Nephron (organoid): ENCODE measurements around the gene NCF2.
"Not testable (repeated sequence)": the region's sequence is repeated elsewhere in the genome, so short reads cannot be mapped to it uniquely, and the experiment has no call there.

Source experiments
- H3K27ac Mint-ChIP-seq, 3 experiments: 2 replicates each; pipeline ENCODE4 v1.8.0; 2020; ENCODE audit warnings: mixed read lengths in 3 of 3, mild to moderate bottlenecking in 2 of 3, moderate library complexity in 1 of 3
- H3K27me3 Mint-ChIP-seq: 2 replicates; pipeline ENCODE4 v1.8.0; 2021; ENCODE audit warnings: low read depth, mild to moderate bottlenecking, moderate library complexity, mixed read lengths
- H3K36me3 Mint-ChIP-seq: 2 replicates; pipeline ENCODE4 v1.8.0; 2020; ENCODE audit warnings: low read depth, mixed read lengths
- H3K4me1 Mint-ChIP-seq: 2 replicates; pipeline ENCODE4 v1.8.0; 2020; ENCODE audit warnings: mixed read lengths
- H3K4me3 Mint-ChIP-seq, 3 experiments: 2 replicates each; pipeline ENCODE4 v1.8.0; 2020; ENCODE audit warnings: mild to moderate bottlenecking in 3 of 3, mixed read lengths in 3 of 3, moderate library complexity in 2 of 3
- H3K9me3 Mint-ChIP-seq: 2 replicates; pipeline ENCODE4 v1.8.0; 2020; ENCODE audit warnings: mixed read lengths
- TF ChIP-seq, protein P1 (sequence below), 3 experiments: fragments of 200-600 bp; sonication (generic); IDR thresholded peaks; one replicate each; pipeline ENCODE4 v1.5.0; 2021; ENCODE audit warnings: antibody characterized with exemption in 3 of 3; ENCODE audit not compliant: unreplicated experiment in 3 of 3

Gene NCF2

DNA sequence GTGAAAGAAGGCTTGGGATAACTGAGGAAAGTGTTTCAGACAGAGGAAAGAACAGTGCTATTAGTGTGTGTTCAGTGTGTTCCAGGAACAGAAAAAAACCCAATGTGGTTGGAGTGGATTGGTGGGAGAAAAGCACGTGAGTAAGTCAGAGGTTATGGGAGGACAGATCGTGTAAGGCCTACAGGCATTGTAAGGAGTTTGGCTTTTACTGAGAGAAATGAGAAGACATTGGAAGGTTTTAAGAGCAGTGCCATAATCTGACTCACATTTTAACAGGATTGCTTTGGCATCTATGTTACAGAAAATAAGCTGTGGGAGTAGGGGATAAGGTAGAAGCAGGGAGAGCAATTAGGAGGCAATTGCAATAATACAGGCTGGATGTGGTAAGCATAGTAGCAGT, 40.5 kb upstream of the NCF2 start:
- no peaks in the 10 kb centered on the region for H3K27me3 Mint-ChIP-seq
- H3K4me1 Mint-ChIP-seq, result peaks cover 33% of the 10 kb centered on the region

DNA sequence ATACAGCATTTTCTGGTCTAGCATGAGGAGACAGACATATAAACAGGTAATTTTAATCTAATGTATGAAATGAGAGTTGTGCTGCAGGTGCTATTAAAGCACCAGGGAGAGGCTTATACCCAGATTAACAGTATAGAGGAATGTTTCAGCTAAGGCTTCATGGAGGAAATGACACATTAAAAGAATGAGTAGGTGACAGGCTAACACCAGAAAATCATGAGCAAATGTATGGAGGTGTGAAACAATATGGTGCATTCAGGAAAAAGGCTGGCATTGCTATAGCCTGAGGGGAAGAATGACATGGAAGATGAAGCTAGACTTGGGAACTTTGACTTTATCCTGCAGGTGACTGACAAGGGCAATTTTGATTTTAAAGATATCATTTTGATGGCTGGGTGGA, 38.3 kb upstream of the NCF2 start:
- Mint-ChIP-seq H3K4me1 (peaks cover 23% of the 10 kb centered on the region), H3K36me3 (peaks cover 36% of the 10 kb centered on the region), H3K4me3 (no peak overlapping the region), H3K27ac (no peak overlapping the region), H3K27me3 (no peaks in the 10 kb centered on the region), H3K9me3 (no peaks in the 10 kb centered on the region)
- TF ChIP-seq, protein P1, sequence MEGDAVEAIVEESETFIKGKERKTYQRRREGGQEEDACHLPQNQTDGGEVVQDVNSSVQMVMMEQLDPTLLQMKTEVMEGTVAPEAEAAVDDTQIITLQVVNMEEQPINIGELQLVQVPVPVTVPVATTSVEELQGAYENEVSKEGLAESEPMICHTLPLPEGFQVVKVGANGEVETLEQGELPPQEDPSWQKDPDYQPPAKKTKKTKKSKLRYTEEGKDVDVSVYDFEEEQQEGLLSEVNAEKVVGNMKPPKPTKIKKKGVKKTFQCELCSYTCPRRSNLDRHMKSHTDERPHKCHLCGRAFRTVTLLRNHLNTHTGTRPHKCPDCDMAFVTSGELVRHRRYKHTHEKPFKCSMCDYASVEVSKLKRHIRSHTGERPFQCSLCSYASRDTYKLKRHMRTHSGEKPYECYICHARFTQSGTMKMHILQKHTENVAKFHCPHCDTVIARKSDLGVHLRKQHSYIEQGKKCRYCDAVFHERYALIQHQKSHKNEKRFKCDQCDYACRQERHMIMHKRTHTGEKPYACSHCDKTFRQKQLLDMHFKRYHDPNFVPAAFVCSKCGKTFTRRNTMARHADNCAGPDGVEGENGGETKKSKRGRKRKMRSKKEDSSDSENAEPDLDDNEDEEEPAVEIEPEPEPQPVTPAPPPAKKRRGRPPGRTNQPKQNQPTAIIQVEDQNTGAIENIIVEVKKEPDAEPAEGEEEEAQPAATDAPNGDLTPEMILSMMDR (IDR thresholded peaks at IDR 0.05; ENCODE audit: unreplicated experiment in 3 of 3), result no peak

More for the DNA sequence above, 40.5 kb upstream of the NCF2 start:
- Mint-ChIP-seq H3K4me3 (peak overlapping the region; percentile 32 to 41 (median 34)), H3K9me3 (no peaks in the 10 kb centered on the region), H3K36me3 (peaks cover 31% of the 10 kb centered on the region), H3K27ac (peak overlapping the region in 2 of 3 experiments; percentile 1 to 5)
- TF ChIP-seq, protein P1 (IDR thresholded peaks at IDR 0.05; ENCODE audit: unreplicated experiment in 3 of 3), result no peak

DNA sequence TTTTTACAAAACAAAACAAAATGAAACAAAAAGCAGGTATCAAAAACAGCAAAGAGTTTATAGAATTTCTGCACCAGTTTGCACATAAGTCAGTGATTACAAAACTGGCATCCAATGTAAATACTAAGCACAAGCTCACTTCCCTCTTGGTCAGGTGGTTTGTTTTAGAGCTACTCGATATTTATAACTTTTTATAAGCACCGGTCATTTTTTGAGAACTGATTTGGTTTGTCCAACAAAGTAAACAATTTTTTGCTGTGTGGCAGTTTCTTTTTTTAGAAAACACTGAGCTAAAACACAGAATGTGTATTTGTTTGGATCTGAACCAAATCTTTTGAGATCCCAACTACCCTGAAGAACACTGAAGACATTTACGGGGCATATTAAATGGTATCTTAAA, 36.0 kb upstream of the NCF2 start:
- not testable (repeated sequence) for H3K4me3 Mint-ChIP-seq, H3K9me3 Mint-ChIP-seq, H3K27me3 Mint-ChIP-seq, H3K4me1 Mint-ChIP-seq, H3K27ac Mint-ChIP-seq
- H3K36me3 Mint-ChIP-seq, result peaks cover 37% of the 10 kb centered on the region

DNA sequence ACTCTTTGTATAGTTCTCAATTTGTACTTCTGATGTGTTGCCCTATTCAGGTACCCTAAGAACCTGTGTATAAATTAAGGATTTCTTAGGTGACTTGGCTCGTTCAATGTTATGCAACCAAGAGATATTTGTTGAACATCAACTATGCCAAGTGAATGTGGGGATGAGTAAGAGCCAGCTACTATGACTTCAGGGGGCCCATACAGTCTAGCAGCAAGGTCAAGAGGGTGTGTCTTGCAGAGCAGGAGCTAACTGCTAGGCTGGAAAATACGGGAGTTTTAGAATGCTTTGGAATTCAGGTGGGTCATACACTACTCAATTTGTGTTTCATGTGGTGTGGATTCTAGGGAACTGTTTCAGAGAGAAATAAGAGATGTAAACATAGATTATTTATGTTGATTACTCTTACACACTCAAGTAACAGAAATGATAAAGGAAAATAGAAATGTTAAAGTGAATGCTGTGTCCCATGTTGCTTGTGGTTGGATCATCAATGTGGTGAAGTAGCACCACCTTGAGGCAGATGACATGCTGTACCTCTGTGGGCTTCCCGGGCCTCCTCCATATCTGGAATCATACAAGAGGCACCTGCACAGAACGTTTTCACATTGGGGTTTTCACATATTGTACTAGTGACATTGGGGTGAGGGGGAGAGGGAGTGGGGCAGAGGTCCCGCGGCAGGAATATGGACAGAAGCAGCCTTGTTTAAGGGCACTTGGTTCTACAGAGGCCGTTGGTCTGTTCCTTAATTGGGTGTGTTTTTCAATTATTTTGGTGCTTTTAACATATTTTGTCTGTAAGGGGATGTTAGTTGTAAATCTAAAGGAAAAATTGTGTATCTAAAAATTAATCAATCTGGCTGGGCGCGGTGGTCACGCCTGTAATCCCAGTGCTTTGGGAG, 32.9 kb upstream of the NCF2 start:
- Mint-ChIP-seq H3K4me1 (no peaks in the 10 kb centered on the region), H3K27ac (peak overlapping the region; percentile 2 to 19 (median 6)), H3K9me3 (no peaks in the 10 kb centered on the region), H3K27me3 (no peaks in the 10 kb centered on the region), H3K4me3 (no peak overlapping the region), H3K36me3 (peaks cover 11% of the 10 kb centered on the region)
- TF ChIP-seq, protein P1 (IDR thresholded peaks at IDR 0.05; ENCODE audit: unreplicated experiment in 3 of 3), result peak; percentile 74 to 83 (median 81)

DNA sequence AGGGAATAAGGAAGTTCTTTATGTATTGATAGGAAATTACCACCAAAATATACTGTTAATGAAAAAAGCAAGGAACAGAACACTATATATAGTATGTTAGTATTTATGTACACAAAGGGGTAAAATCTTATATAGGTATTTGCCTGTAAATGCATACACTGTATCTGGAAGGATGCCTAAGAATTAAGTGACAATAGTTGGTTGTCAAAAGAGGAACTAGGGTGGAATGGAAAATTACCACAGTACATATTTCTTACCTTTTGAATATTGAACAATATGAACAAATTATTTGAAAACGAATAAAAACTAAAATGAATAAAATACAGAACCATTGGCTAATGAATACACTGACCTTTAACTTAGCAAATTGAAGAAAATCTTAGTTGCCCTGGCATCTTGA, 31.8 kb upstream of the NCF2 start:
- Mint-ChIP-seq H3K27ac (no peak overlapping the region), H3K4me3 (no peak overlapping the region), H3K9me3 (no peaks in the 10 kb centered on the region), H3K27me3 (no peaks in the 10 kb centered on the region), H3K36me3 (peaks cover 9% of the 10 kb centered on the region), H3K4me1 (no peaks in the 10 kb centered on the region)
- TF ChIP-seq, protein P1 (IDR thresholded peaks at IDR 0.05; ENCODE audit: unreplicated experiment in 3 of 3), result no peak

DNA sequence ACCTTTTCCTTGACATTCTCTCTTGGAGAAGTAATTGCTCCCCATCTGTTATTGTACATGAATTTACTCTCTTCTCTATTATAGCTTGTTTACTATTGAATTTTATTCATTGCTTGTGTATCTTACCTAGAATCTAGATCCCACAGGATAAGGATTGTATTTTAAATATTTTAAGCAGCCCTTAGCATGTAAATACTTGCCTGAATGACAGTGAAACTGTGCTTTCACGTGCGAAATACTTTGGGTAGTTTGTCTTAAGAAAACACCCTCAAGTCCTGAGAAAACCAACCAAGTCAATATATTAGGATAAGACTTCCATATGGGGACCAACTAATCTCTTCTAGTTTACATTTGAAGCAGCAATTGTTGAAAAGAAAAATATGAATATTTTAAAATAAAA, 30.1 kb upstream of the NCF2 start:
- H3K27me3 Mint-ChIP-seq, result no peaks in the 10 kb centered on the region
- H3K4me3 Mint-ChIP-seq, result no peak overlapping the region
- TF ChIP-seq, protein P1 (IDR thresholded peaks at IDR 0.05; ENCODE audit: unreplicated experiment in 3 of 3), result no peak
- no peak overlapping the region for H3K27ac Mint-ChIP-seq
- no peaks in the 10 kb centered on the region for H3K9me3 Mint-ChIP-seq
- H3K4me1 Mint-ChIP-seq, result no peaks in the 10 kb centered on the region
- peaks cover 9% of the 10 kb centered on the region for H3K36me3 Mint-ChIP-seq
